HG03159 (cell line): ENCODE results near the gene TMEM141.
A peak's percentile ranks its signal among the peaks of the same experiment; 100 is the strongest.

ENCODE experiments used
- ATAC-seq: cut with Tn5 transposase; IDR thresholded peaks from one replicate; pipeline ENCODE4 v1.9.1; 2021; ENCODE audit warnings: mild to moderate bottlenecking, moderate library complexity; ENCODE audit not compliant: unreplicated experiment

Gene TMEM141

DNA sequence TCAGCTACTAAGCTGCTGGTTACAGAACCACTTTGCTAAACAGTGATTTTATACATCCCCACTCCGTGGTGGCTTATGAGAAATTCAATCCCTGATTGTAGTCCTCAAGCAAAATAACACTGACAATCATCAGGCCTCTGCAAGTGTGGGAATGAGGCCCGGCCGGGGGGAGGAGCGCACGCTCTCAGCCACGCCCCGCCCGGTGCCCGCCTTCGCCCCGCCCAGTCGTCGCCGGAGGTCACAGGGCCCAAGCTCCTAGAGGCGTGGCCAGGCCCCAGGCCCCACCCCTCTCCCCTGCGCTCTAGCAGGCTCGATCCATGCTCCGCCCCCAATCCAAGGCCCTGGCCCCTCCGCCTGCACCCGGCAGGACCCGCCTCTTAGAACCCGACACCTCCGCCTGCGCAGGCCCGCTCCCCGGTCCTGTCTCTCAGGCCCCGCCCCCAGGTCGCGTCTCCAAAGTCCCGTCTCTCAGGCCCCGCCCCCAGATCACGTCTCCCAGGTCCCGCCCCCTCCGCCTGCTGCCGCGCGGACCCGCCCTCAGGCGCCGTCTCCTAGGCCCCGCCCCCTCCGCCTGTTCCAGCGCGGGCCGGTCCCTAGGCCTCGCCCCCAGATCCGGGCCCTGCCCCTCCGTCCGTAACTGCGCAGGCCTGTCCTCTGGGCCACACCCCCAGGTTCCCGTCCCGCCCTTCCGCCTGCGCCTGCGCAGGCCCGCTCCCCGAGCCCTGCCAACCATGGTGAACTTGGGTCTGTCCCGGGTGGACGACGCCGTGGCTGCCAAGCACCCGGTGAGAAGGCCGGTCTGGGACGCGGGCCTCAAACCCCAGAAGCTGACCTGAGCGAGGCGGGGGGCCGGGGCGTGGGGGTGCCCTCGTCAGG, at the start of gene TMEM141:
TSS of gene TMEM141 (plus strand) at position 705 of the 876 bp plus-strand sequence. CDS start at position 732, 27 bp downstream.
- ATAC-seq, result peak; percentile 80

DNA sequence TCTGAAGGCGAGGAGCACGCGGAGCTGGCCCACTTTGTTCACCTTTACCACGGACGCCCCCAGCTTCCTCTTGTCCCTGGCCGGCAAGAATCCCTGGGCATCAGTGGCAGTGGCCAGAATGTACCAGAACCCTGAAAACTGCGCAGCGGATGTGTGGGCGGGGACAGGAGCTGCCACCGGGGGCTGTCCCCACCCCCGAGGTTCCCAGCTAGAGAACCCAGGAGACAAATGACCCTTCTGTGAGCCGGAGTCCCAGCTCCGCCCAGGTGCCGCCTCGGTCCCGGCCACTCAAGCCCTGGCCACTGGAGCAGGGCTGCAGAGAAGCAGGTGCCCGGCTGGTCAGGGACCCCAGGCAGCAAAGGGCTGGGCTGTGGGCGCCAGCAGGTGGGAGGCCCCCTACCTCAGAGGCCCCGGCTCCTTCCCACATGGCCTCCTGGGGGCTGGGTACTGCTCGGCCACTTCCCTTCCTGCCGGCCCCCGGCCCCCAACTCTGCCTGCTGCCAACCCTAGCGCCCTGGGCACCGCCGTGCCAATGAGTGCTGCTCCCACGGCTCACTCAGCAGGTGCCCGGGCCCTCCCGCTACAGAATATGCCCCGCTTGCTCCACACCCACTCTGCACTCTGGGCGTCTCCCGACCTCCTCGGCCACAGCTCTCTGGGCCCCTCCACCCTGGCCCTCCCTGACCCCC, 49.1 kb upstream of the TMEM141 start:
- ATAC-seq, result no peak

GRCh38 chr9:136742591-136743391, 48.4 kb upstream of the TMEM141 start, which contains the start of gene LCN10:
LCN10 (minus strand) TSS chr9:136742940; CDS start chr9:136742903, 37 bp downstream.
- ATAC-seq, result no peak

DNA sequence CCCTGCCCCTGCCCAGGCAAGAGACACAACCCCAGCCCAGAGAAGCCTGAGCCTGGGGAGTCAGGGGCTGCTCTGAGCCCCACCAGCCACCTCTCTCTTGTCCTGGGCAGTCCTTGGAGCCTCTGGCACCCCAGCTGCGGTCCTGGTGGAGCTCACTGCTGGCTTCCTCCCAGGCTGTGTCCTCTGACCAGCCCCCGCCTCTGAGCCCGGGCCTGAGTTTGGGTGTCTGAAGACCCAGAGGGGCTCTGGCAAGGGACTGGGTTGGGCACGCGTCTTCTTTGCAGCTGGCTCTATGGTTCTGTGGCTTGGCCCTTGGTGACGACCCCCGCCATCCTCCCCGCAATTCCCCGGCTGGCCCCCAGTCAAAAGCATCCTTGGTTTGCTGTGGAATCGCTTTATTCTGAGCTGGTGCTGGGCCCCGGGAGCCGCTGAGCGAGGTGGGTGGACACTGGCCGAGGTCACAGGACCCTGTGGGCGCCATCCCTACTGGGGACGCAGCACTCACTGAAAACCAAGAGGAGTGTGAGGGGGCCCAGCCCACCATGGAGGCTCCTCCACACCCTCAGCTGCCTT, 47.4 kb upstream of the TMEM141 start:
- no peak for ATAC-seq

DNA sequence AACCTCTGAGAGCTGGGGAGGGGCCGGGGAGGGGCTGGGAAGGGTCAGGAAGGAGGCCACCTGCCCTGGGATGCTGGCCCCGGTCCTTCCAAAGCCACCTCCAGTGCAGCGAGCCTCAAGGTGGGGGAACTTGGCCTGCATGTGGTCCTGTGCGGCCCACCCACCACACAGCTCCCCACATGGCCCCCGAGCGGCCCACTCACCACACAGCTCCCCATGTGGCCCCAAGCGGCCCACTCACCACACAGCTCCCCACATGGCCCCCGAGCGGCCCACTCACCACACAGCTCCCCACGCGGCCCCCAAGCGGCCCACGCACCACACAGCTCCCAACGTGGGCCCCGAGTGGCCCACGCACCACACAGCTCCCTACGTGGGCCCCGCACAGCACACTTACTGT, 46.4 kb upstream of the TMEM141 start:
- ATAC-seq, result no peak

- no peak for ATAC-seq
Measured at GRCh38 chr9:136745389-136746154, 45.6 kb upstream of the TMEM141 start.

DNA sequence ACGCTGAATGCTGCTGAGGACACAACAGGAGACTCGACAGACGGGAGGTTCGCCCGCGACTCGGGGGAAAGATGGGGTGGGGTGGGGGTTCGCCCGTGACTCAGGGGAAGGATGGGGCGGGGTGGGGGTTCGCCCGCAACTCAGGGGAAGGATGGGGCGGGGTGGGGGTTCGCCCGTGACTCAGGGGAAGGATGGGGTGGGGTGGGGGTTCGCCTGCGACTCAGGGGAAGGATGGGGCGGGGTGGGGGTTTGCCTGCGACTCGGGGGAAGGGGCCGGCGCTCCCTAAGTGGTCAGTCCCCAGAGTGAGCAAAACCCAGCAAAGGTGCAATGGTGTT, 45.0 kb upstream of the TMEM141 start:
- ATAC-seq, result no peak

- ATAC-seq, result no peak
Measured at GRCh38 chr9:136746621-136747020, 44.5 kb upstream of the TMEM141 start.

DNA sequence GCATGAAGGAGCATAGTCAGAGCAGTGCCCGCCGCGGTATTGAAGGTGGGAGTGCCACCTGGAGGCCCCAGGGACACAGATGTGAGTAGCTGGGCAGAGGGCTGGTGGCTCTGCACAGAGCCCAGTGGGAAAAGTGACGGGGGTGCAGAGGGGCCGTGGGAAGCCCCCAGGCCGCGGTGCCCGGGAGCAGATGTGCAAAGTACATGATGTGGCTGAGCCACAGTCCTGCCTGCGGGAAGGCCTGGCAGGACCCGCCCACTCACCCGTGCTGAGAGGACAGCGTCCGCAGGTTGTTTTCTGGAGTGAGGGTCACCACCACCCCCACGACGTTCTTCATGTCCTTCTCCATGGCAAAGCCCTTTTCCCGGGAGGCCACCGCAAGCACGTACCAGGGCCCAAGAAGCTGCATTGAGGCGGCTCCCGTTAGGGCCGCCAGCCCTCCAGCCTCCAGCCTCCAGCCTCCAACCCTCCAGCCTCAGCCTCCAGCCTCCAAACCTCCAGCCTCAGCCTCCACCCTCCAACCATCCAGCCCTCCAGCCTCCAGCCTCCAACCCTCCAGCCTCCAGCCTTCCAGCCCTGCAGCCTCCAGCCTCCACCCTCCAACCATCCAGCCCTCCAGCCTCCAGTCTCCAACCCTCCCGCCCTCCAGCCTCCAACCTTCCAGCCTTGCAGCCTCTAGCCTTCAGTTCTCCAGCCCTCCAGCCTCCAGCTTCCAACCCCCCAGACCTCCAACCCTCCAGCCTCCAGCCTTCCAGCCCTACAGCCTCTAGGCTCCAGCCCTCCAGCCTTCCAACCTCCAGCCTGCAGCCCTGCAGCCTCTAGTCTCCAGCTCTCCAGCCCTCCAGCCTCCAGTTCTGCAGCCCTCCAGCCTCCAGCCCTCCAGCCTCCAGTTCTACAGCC, 43.7 kb upstream of the TMEM141 start:
- no peak for ATAC-seq

DNA sequence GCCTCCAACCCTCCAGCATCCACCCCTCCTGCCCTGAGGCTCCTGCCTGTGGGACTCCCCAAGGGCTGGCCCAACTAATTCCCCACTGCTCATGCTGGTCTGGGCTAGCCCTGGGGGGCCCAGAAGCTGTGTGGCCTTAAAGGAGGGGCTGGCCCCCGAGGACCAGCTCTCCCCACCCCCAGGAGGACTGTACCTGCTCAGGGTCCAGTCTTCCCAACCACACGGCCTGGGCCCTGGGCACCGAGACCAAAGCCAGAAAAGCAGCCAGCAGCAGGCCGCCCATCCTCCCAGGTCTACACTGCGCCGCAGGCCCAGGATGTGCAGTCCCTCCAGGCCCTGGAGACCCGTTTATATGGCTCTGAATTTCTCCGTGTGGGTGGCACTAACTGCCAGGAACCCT, 42.9 kb upstream of the TMEM141 start, which contains the start of gene LCN6:
TSS of gene LCN6 (minus strand) at position 325 of the 400 bp plus-strand sequence. CDS start at position 283, 42 bp downstream.
- no peak for ATAC-seq

DNA sequence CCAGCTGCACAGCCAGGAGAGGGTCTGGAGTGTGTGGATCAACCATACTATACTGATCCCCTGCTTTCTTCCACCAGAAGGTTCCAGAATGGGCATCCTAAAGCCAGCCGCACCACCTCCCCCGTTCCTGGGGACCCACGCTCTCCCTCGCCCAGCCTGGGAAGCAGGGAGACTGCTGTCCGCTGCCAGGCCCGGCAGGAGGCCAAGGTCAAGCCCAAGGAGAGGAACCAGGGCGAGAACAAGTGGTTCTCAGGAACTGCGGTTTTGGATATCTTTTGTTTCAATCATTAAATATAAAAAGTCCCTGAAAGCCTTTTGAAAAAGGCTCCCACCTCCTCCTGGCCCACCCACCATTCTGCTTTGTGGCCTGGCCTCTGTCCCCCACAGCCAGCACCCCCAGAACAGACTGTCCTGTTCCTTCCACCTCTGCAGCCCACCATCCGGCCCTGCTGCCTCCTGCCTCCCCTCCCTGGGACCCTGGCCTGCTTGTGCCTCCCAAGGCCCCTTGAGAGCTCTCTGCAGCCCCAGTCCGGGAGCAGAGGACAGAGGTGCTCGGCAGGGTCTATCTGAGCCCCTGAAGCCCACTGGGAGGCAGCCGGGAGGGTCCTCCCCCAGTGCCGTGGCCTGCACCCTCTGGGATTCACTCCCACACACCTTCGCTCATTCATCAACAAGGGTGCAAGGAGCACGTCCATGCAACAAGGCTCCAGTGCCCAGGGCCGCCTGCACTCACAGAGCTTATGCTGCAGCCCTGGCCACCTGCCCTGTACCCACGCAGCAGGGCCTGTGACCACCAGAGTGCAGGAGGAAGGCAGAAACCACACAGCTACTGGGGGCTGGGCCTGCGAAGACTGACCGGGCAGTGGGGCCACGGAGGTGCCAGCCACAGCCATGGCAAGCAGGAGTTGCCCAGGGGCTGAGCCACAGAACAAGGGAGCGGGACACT, 42.2 kb upstream of the TMEM141 start:
- ATAC-seq, result no peak

DNA sequence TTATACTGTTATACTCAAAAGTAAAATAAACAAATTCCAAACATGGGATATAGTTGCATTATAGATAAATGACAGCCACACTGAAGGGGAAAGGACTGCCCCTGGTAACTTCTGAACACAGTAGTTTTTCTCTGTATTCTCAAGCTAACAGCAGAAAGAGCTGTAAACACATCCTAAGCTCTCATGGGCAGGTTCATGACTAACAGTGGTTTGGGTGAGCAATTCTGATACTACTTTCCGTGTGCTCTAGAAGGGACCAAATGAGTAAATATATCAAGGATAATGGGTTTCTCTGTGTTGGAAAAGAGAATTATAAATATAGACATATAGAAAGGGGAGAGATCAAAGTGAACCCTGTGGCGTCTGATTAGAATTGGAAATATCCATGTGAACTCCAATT, 40.6 kb upstream of the TMEM141 start:
- ATAC-seq, result no peak

DNA sequence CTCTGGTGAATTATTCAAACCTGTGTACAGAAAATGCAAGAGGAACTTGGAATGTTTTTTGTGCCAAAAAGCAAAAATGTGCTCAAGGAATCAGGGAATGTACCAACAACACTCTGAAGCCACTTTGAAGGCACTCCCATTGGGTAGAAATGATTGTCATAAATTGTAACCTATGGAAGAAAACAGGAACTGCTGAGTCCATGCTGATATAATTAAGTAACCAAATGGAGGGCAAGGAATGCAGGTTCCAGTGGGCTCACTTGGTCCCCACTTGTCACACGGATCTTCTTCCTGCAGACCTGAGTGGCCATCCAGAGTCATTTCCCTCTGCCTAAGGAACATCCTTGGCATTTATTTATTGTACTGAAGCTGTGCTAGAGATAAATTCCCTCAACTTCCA, 39.9 kb upstream of the TMEM141 start:
- ATAC-seq, result no peak

- ATAC-seq, result no peak
Measured at GRCh38 chr9:136751814-136752213, 39.3 kb upstream of the TMEM141 start.

DNA sequence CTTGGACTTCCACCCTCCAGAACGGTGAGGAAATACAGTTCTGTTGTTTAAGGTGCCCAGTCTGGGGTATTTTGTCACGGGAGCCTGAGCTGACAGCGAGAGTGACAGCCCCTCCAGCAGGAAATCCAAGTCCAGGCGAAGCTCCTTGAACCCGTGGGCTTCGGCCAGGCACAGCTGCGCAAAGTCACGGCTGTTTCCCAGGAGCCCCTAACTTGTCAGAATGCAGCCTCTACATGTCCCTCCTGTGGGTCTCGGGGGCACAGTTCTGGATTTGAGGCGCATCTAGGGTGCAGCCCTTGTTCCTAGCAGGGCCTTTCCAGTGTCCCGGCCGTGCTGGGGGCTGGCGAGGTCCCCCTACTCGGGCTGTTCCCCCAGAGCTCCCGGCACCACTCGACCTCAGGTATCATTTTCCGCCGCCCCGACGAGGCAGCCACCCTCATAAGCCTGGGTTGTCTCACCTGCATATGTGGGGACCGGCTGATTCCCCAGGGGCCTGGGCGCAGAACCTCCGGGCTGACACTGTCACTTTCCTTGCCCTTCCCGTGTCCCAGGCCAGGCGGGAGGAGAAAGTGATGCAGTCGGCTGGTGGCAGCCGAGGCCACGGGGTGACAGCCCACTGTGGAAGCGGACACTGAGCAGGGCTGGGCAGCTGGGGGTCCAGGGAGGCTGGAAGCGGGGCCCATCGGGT, 37.6 kb upstream of the TMEM141 start:
- no peak for ATAC-seq

DNA sequence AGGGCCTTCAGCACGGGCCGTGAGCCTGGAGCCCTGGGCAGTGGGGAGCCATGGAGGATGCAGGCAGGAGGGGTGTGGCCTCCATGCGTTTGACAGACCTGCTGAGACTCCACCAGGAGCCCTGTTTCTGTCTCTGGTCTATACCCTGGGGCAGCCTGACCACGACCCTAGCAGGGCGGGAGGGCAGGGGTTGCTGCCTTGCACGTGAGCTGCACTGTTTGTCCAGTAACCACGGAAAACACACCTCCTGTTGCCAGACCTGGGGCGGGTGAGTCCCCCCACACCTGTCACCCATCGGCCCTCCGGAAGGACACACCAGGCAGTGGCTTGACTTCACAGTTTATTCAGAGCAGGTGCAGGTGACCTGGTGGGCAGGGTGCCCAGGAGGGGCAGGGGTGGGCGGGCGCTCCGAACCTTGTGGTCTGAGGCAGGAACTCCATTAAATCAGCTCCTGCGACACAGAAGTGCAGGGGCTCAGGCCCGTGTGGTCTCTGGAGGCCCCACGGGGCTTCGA, 37.0 kb upstream of the TMEM141 start:
- no peak for ATAC-seq

DNA sequence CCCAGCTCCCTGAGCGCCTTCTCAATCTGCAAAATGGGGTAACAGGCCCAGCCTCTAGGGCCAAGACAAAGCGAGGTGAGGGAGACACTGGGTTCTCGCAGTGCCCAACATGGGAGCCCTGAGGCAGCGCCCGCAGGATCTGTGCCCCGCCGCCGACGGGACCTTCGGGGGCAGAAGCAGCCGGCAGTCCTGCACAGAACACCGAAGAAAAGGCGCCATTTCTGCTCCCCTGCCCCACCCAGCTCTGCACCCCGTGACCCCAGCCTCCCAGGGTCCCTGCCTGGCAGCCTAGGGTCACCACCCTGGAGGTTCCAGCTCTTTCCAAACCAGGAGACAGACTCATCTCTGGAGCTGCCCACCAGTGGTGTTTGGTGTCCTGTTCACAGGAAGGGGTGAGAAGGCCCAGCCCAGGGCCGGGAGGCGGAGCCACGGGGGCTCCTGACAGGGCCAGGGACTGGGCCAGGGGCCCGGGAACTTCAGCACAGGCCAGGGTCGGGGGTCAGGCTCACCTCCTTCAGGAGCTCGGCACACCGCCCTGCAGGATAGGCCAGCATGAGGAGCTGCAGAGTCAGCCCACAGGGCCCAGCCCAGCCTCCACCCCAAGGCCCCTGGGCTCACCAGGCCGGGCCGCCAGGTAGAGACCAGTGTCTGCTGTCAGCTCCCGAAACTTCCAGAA, 36.4 kb upstream of the TMEM141 start:
- ATAC-seq, result no peak
